Common myeloid progenitor, CD34-positive (primary cell): ENCODE measurements around the gene OSCP1.

ENCODE experiments used
- CTCF ChIA-PET: fragments of 350-600 bp; sonication (Branson Sonifier 250); formaldehyde crosslinking; loops from one replicate; lab custom pipeline; 2021; ENCODE audit warnings: antibody characterized with exemption; lab: Charles Lee
- POLR2A ChIA-PET: fragments of 350-600 bp; sonication (Branson Sonifier 250); formaldehyde crosslinking; loops from one replicate; lab custom pipeline; 2021; ENCODE audit warnings: antibody characterized with exemption; lab: Charles Lee
- DNase-seq, 3 donors: peaks; one replicate each; pipeline versions ENCODE4 v3.0.0 to v3.0.0-alpha.2; 2013
- H3K27ac ChIP-seq, 2 experiments: 1 replicate in 1 of 2; 2 replicates in 1 of 2; pipeline ENCODE4 v1.7.0; 2013; ENCODE audit warnings: inconsistent platforms in 2 of 2, low read length in 2 of 2, mild to moderate bottlenecking in 2 of 2, low read depth in 1 of 2, moderate library complexity in 1 of 2; ENCODE audit not compliant: severe bottlenecking in 2 of 2, insufficient read depth in 1 of 2, poor library complexity in 1 of 2
- H3K27me3 ChIP-seq, 5 experiments: replicated peaks in 2 of 5; 1 replicate in 3 of 5; 2 replicates in 2 of 5; pipeline versions ENCODE4 v1.6.1 to v1.7.0; 2013; ENCODE audit warnings: low read length in 4 of 5, mild to moderate bottlenecking in 2 of 5, moderate library complexity in 2 of 5, inconsistent platforms in 1 of 5; ENCODE audit not compliant: insufficient read depth in 5 of 5, control insufficient read depth in 4 of 5
- H3K36me3 ChIP-seq, 4 experiments: 1 replicate in 2 of 4; 2 replicates in 2 of 4; pipeline versions ENCODE4 v1.6.1 to v1.7.0; 2013; ENCODE audit warnings: low read length in 3 of 4, control low read depth in 1 of 4, mild to moderate bottlenecking in 1 of 4; ENCODE audit not compliant: control insufficient read depth in 4 of 4, insufficient read depth in 4 of 4
- H3K4me1 ChIP-seq, 4 experiments: 1 replicate in 3 of 4; 2 replicates in 1 of 4; pipeline versions ENCODE4 v1.6.1 to v1.7.1; 2013; ENCODE audit warnings: low read length in 3 of 4, mild to moderate bottlenecking in 3 of 4, control low read depth in 1 of 4, inconsistent platforms in 1 of 4, moderate library complexity in 1 of 4; ENCODE audit not compliant: control insufficient read depth in 4 of 4, insufficient read depth in 4 of 4; ENCODE audit errors: control extremely low read depth in 1 of 4
- H3K4me3 ChIP-seq, 7 experiments: 1 replicate in 4 of 7; 2 replicates in 3 of 7; pipeline versions ENCODE4 v1.5.1 to v1.7.0; 2013; ENCODE audit warnings: mild to moderate bottlenecking in 7 of 7, low read length in 6 of 7, moderate library complexity in 6 of 7, inconsistent platforms in 2 of 7, low read depth in 2 of 7, control low read depth in 1 of 7; ENCODE audit not compliant: insufficient read depth in 4 of 7, control insufficient read depth in 1 of 7; ENCODE audit errors: extremely low read depth in 1 of 7
- H3K9me3 ChIP-seq, 5 experiments: 1 replicate in 4 of 5; 2 replicates in 1 of 5; pipeline versions ENCODE4 v1.6.1 to v1.7.1; 2013; ENCODE audit warnings: low read length in 4 of 5, mild to moderate bottlenecking in 2 of 5, inconsistent platforms in 1 of 5, low read depth in 1 of 5, moderate library complexity in 1 of 5; ENCODE audit not compliant: control insufficient read depth in 4 of 5, insufficient read depth in 2 of 5; ENCODE audit errors: control extremely low read depth in 1 of 5
- WGBS: methylation state at CpG from one replicate; pipeline ENCODE4 v1.1.5; 2013; ENCODE audit not compliant: insufficient coverage; 5-methylcytosine and 5-hydroxymethylcytosine counted together

OSCP1 gene

DNA sequence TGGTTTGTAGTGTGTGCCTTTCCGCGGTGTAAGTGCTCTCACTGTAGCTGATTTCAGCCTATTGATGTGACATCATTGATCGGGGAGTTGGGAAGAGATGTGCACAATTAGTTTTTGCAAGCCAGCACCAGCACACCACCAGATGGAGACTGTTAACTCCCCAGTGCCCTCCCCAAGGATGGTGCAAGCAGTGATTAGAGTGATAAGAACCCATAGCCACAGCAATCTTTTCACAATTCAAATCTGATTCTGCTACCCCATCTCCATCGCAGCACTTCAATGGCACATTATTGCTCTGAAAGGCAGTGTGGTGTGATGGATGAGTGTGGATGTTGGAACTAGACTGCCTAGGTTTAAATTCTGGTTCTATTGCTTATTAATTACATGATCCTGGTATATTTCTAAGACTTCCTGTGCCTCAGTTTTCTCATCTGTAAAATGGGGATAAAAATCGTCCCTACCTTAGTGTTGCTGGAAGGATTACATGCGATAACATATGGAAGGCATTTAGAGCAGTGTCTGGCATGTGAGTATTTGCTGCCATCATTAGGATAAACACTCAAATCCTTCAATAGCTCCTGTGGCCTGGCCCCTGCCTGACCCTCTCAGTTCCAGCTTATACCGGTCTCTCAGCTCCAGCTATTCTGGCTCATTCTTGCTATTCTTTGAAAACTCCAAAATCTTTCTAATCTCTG lies 25.8 kb upstream of the OSCP1 start:
- POLR2A ChIA-PET = no interaction called here
- CTCF ChIA-PET = interaction anchor here (0.7 to 1.3 kb wide), 2 partner anchors 11 to 23 kb away, joined by 3 to 6 read pairs; no protein-coding TSS in a partner anchor
- peaks cover 12 to 65% (median 40%) of the 10 kb centered on the region in 4 experiments for H3K36me3 ChIP-seq
- no peak for DNase-seq
- peaks cover 0 to 18% (median 13%) of the 10 kb centered on the region in 4 experiments for H3K4me1 ChIP-seq
- WGBS = 100% methylated on average over 4 of the region's 7 CpGs
- no peak overlapping the region for H3K27ac ChIP-seq
- no peaks in the 10 kb centered on the region for H3K9me3 ChIP-seq
- H3K4me3 ChIP-seq = no peak overlapping the region
- no peaks in the 10 kb centered on the region for H3K27me3 ChIP-seq

DNA sequence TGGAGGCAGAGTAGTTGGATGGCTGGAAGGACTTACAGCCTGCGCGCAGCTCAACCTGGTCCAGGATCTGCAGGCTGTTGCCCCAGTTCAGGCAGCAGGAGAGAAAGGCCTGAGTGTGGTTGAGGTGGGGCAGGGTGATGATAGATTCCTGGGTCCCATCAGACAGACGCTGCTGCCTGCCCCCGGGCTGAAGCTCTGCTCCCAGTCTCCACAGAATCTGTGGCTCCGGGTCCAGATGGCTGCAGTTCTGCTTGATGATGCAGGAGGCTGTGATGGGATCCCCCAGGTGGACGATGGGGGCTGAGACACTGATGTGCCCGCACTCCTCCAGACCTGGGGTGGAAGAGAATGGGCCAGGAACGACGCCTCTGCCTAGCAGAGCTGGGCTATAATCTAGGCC lies 25.1 kb upstream of the OSCP1 start:
- 96% methylated on average over 7 of the region's 9 CpGs for WGBS
- no peak for DNase-seq
- Histone ChIP-seq H3K9me3 (no peaks in the 10 kb centered on the region), H3K4me1 (peaks cover 0 to 11% (median 6%) of the 10 kb centered on the region in 4 experiments), H3K4me3 (no peak overlapping the region), H3K27ac (no peak overlapping the region), H3K36me3 (peaks cover 12 to 67% (median 39%) of the 10 kb centered on the region in 4 experiments), H3K27me3 (no peaks in the 10 kb centered on the region)
- ChIA-PET POLR2A (no interaction called here), CTCF (interaction anchor here (0.6 to 1.3 kb wide), 2 partner anchors 12 to 81 kb away, joined by 3 to 6 read pairs; no protein-coding TSS in a partner anchor)

DNA sequence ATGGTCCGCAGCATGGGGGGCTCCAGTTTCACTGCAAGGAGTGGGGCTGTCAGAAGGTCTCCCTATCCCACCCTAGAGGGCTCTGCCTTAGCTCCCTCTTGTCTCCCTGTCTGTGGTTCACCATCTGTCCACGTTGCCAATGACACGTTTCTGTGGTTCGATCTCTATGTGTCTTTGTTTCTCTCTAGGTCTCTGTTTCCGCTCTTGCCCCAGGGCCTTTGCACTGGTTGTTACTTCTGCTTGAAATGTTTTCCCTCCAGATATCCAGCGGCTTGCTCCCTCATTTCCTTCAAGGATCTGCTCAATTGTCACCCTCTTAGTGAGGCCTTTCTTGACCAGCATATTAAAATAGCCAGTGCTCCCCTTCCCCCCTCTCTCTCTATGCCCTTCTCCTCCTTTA lies 22.4 kb upstream of the OSCP1 start:
- POLR2A ChIA-PET = no interaction called here

DNA sequence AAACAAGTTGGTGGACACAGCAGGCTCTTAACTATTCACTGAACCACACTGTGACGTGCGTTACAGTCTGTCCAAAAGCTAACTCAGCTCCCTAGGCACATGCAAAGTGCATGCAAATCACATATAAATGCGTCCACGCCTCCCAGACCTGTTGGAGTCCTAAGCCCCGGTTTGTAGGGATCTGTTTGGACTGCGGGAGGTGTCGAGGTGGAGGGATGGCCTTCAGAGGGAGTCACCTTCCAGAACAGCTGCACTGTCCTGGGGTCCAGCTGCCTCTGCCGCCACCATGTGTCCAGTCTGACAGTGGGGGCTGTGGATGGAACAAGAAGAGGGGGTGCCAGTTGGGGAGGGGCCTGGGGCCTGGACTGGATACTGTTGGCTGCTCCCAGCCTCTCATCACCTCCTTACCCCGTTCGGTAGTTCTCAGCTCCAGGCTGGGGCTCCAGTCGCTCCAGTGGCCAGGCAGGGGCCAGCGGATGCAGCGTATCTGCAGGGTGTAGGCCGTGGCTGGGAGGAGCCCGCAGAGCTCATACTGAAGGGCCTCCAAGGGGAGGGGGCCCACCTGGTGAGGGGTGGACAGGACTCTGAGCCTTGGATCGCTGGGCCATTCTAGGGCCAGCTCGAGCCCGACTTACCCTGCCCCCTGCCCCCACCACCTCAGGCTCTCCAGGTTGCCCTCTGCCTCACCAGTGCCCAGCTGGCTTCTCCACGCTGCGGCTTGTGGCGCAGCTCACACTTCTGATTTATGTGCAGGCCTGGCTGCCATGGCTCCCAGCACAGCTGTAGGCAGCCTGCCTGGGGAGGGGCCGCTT lies 21.8 kb upstream of the OSCP1 start:
- Histone ChIP-seq H3K27me3 (no peaks in the 10 kb centered on the region), H3K36me3 (peaks cover 7 to 69% (median 45%) of the 10 kb centered on the region in 4 experiments), H3K9me3 (no peaks in the 10 kb centered on the region), H3K27ac (no peak overlapping the region), H3K4me3 (no peak overlapping the region), H3K4me1 (no peaks in the 10 kb centered on the region)
- POLR2A ChIA-PET = no interaction called here
- 93% methylated on average over 18 of the region's 22 CpGs for WGBS
- CTCF ChIA-PET = no interaction called here
- DNase-seq = no peak

More for the DNA sequence above, 22.4 kb upstream of the OSCP1 start:
- H3K36me3 ChIP-seq = peaks cover 7 to 66% (median 42%) of the 10 kb centered on the region in 4 experiments
- no peaks in the 10 kb centered on the region for H3K27me3 ChIP-seq
- H3K9me3 ChIP-seq = no peaks in the 10 kb centered on the region
- DNase-seq = no peak
- CTCF ChIA-PET = no interaction called here
- H3K4me3 ChIP-seq = no peak overlapping the region
- H3K27ac ChIP-seq = no peak overlapping the region
- no peaks in the 10 kb centered on the region for H3K4me1 ChIP-seq
- WGBS = 92% methylated on average over 5 of the region's 6 CpGs

DNA sequence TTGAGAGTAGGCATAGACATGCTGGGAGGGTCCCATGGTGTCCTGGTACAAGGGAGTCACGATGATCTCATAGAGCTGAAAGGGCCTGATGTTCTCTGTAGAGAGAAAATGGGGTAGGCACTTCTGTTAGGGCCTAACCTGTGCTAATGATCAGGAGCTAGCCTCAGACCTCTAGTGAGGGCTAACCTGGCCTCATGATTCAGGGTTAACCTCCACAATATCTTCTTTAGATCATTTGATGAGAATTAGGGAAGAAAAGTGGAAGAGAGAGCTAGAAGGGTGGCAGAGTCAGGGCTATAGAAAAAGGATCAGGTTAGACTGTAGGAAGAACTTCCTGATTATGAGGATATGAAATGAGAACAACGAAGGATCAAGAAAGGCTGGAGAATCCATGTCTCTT lies 18.9 kb upstream of the OSCP1 start:
- Histone ChIP-seq H3K36me3 (peaks cover 0 to 60% (median 40%) of the 10 kb centered on the region in 4 experiments), H3K27ac (no peak overlapping the region), H3K4me1 (peaks cover 4 to 16% (median 6%) of the 10 kb centered on the region in 4 experiments), H3K9me3 (no peaks in the 10 kb centered on the region), H3K4me3 (no peak overlapping the region), H3K27me3 (no peaks in the 10 kb centered on the region)
- WGBS = 100% methylated on average over 1 of the region's 2 CpGs
- POLR2A ChIA-PET = no interaction called here
- no peak for DNase-seq
- CTCF ChIA-PET = interaction anchor here (1.3 kb wide), 1 partner anchor 126 kb away, joined by 3 read pairs; no protein-coding TSS in a partner anchor

DNA sequence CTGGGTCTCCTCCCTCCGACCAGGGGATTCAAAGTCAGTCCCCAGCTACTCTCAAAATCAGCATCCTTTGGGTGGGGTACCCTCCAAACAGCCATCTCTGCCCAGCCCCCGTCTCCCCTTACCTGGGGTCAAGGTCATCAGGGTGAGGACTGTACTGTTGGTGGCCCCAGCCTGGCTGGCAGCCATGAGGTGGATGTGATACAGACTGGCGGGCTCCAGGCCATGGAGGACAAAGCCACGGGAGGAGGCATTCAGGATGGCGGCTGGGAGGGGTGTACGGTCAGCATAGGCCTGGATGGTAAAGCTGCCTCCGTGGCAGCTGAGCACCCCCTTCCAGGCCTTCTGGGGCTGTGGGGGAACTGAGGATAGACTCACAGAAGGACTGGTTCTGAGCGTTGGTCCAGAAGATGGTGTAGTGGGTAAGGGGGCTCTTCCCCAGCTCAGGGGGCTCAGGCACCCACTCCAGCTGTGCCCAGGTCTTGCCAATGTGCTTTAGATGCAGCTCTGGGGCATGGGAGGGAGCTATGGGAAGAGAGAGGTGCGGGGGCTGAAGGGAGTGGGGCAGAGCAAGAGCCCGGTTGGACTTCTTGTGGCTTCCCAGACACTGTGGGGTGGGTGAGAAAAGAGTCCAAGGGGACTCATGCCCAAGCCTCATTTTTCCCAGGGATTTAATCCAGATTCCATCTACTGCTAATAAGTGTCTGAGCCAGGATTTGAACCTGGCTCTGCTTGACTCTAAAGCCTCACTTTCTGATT lies 17.6 kb upstream of the OSCP1 start:
- CTCF ChIA-PET = interaction anchor here (1.2 kb wide), 1 partner anchor 21 kb away, joined by 6 read pairs; no protein-coding TSS in a partner anchor
- Histone ChIP-seq H3K4me3 (no peak overlapping the region), H3K36me3 (peaks cover 0 to 49% (median 32%) of the 10 kb centered on the region in 4 experiments), H3K9me3 (no peaks in the 10 kb centered on the region), H3K27me3 (no peaks in the 10 kb centered on the region), H3K27ac (no peak overlapping the region), H3K4me1 (peaks cover 9 to 22% (median 16%) of the 10 kb centered on the region in 4 experiments)
- WGBS = 88% methylated on average over 4 of the region's 10 CpGs
- no peak for DNase-seq
- POLR2A ChIA-PET = interaction anchor here (0.6 kb wide), 1 partner anchor 675 kb away, joined by 4 read pairs; no protein-coding TSS in a partner anchor
